ENCODE data around the gene ERN1. TPM values are rescaled to one million over a fixed set of nuclear protein-coding genes. Genes with fewer than 3 reads are reported as not detected.

The ERN1 gene
- total and polyA plus RNA-seq, 2 of the 8 experiments (the other 6 are each of a cell fraction or from before 2014, with no cell fraction given): 1.8 to 3.9 TPM

DNA sequence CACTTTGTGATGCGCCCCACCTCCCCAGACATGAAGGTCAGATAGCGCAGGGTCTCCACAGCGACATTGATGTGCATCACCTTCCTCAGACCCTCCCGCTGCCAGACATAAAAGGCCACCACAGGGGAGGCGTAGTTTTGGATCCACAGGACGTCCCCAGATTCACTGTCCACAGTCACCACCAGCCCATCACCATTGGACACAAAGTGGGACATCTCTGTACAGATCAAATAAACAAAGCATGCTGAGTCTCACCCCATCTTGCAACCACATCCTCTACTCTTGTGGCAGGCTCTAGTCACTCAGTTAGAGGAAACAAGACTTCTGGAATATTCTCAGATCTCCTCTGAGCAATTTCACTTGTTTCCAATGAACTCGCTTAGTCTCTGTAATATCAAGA, 63.2 kb downstream of the ERN1 start (continued):
- TF ChIP-seq, protein P1, sequence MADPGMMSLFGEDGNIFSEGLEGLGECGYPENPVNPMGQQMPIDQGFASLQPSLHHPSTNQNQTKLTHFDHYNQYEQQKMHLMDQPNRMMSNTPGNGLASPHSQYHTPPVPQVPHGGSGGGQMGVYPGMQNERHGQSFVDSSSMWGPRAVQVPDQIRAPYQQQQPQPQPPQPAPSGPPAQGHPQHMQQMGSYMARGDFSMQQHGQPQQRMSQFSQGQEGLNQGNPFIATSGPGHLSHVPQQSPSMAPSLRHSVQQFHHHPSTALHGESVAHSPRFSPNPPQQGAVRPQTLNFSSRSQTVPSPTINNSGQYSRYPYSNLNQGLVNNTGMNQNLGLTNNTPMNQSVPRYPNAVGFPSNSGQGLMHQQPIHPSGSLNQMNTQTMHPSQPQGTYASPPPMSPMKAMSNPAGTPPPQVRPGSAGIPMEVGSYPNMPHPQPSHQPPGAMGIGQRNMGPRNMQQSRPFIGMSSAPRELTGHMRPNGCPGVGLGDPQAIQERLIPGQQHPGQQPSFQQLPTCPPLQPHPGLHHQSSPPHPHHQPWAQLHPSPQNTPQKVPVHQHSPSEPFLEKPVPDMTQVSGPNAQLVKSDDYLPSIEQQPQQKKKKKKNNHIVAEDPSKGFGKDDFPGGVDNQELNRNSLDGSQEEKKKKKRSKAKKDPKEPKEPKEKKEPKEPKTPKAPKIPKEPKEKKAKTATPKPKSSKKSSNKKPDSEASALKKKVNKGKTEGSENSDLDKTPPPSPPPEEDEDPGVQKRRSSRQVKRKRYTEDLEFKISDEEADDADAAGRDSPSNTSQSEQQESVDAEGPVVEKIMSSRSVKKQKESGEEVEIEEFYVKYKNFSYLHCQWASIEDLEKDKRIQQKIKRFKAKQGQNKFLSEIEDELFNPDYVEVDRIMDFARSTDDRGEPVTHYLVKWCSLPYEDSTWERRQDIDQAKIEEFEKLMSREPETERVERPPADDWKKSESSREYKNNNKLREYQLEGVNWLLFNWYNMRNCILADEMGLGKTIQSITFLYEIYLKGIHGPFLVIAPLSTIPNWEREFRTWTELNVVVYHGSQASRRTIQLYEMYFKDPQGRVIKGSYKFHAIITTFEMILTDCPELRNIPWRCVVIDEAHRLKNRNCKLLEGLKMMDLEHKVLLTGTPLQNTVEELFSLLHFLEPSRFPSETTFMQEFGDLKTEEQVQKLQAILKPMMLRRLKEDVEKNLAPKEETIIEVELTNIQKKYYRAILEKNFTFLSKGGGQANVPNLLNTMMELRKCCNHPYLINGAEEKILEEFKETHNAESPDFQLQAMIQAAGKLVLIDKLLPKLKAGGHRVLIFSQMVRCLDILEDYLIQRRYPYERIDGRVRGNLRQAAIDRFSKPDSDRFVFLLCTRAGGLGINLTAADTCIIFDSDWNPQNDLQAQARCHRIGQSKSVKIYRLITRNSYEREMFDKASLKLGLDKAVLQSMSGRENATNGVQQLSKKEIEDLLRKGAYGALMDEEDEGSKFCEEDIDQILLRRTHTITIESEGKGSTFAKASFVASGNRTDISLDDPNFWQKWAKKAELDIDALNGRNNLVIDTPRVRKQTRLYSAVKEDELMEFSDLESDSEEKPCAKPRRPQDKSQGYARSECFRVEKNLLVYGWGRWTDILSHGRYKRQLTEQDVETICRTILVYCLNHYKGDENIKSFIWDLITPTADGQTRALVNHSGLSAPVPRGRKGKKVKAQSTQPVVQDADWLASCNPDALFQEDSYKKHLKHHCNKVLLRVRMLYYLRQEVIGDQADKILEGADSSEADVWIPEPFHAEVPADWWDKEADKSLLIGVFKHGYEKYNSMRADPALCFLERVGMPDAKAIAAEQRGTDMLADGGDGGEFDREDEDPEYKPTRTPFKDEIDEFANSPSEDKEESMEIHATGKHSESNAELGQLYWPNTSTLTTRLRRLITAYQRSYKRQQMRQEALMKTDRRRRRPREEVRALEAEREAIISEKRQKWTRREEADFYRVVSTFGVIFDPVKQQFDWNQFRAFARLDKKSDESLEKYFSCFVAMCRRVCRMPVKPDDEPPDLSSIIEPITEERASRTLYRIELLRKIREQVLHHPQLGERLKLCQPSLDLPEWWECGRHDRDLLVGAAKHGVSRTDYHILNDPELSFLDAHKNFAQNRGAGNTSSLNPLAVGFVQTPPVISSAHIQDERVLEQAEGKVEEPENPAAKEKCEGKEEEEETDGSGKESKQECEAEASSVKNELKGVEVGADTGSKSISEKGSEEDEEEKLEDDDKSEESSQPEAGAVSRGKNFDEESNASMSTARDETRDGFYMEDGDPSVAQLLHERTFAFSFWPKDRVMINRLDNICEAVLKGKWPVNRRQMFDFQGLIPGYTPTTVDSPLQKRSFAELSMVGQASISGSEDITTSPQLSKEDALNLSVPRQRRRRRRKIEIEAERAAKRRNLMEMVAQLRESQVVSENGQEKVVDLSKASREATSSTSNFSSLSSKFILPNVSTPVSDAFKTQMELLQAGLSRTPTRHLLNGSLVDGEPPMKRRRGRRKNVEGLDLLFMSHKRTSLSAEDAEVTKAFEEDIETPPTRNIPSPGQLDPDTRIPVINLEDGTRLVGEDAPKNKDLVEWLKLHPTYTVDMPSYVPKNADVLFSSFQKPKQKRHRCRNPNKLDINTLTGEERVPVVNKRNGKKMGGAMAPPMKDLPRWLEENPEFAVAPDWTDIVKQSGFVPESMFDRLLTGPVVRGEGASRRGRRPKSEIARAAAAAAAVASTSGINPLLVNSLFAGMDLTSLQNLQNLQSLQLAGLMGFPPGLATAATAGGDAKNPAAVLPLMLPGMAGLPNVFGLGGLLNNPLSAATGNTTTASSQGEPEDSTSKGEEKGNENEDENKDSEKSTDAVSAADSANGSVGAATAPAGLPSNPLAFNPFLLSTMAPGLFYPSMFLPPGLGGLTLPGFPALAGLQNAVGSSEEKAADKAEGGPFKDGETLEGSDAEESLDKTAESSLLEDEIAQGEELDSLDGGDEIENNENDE (IDR thresholded peaks at IDR 0.05; ENCODE audit: insufficient replicate concordance, low read length): no peak
- TF ChIP-seq CREB1 (IDR thresholded peaks at IDR 0.05) (no peak), POLR2AphosphoS5 (IDR thresholded peaks at IDR 0.05; ENCODE audit: low read depth, low read length) (no peak), SP2 (IDR thresholded peaks at IDR 0.05; ENCODE audit: low read length) (no peak), JUND (IDR thresholded peaks at IDR 0.05; ENCODE audit: low read length) (no peak), USF2 (IDR thresholded peaks at IDR 0.05; ENCODE audit: low read length) (no peak), SP4 (IDR thresholded peaks at IDR 0.05; ENCODE audit: low read length) (no peak), ASH2L (IDR thresholded peaks at IDR 0.05; ENCODE audit: low read length) (no peak), CBX8 (IDR thresholded peaks at IDR 0.05; ENCODE audit: borderline replicate concordance, low read depth, low read length) (no peak)
